HepG2 (cell line): ENCODE measurements around the gene ZBTB7A. TPM values are rescaled to one million over a fixed set of nuclear protein-coding genes. Genes with fewer than 3 reads are reported as not detected.

Experiments used
- ADNP ChIP-seq: sonication (generic); formaldehyde crosslinking; IDR thresholded peaks from 2 replicates; pipeline ENCODE4 v1.4.0; 2020; ENCODE audit warnings: missing genetic modification reagents
- AGO2 ChIP-seq: fragments of 200-400 bp; formaldehyde crosslinking; optimal IDR thresholded peaks from 2 replicates; pipeline ENCODE3; 2017; ENCODE audit warnings: mild to moderate bottlenecking, low read depth, low read length, moderate library complexity
- BCL6 ChIP-seq: IDR thresholded peaks from 2 replicates; pipeline ENCODE4 v1.6.1; 2016; ENCODE audit warnings: missing genetic modification reagents, missing compliant biosample characterization
- HNRNPLL ChIP-seq: fragments of 200-400 bp; formaldehyde crosslinking; IDR thresholded peaks from 2 replicates; pipeline ENCODE4 v1.6.1; 2017; ENCODE audit warnings: mild to moderate bottlenecking, low read depth, low read length; ENCODE audit not compliant: poor library complexity, severe bottlenecking
- KDM5B ChIP-seq: sonication (generic); formaldehyde crosslinking; IDR thresholded peaks from 2 replicates; pipeline ENCODE4 v1.4.0; 2020; ENCODE audit warnings: missing genetic modification reagents, mild to moderate bottlenecking, borderline replicate concordance
- KMT2A ChIP-seq: sonication (generic); formaldehyde crosslinking; IDR thresholded peaks from 2 replicates; pipeline ENCODE4 v1.4.0; 2020; ENCODE audit warnings: missing genetic modification reagents
- MTA3 ChIP-seq: sonication (generic); formaldehyde crosslinking; IDR thresholded peaks from 2 replicates; pipeline ENCODE4 v1.4.0; 2020; ENCODE audit warnings: missing genetic modification reagents
- PAWR ChIP-seq: sonication (generic); formaldehyde crosslinking; IDR thresholded peaks from 2 replicates; pipeline ENCODE4 v1.4.0; 2020; ENCODE audit warnings: missing genetic modification reagents, mild to moderate bottlenecking, borderline replicate concordance
- PHF20 ChIP-seq: sonication (generic); formaldehyde crosslinking; IDR thresholded peaks from 2 replicates; pipeline ENCODE4 v1.5.0; 2020; ENCODE audit warnings: mild to moderate bottlenecking, missing genetic modification reagents
- RFXAP ChIP-seq: sonication (generic); formaldehyde crosslinking; IDR thresholded peaks from 2 replicates; pipeline ENCODE4 v1.4.0; 2020; ENCODE audit warnings: missing genetic modification reagents, borderline replicate concordance
- SAP130 ChIP-seq: IDR thresholded peaks from 2 replicates; pipeline ENCODE4 v1.6.1; 2016; ENCODE audit warnings: low read depth
- SKI ChIP-seq: fragments of 450-650 bp; IDR thresholded peaks from one replicate; pipeline ENCODE4 v1.6.1; 2018; ENCODE audit warnings: mild to moderate bottlenecking; ENCODE audit not compliant: partially characterized antibody
- SRF ChIP-seq: IDR thresholded peaks from 2 replicates; pipeline ENCODE4 v1.6.1; 2011; ENCODE audit warnings: mild to moderate bottlenecking, low read depth, low read length, moderate library complexity
- ZBTB3 ChIP-seq: sonication (generic); formaldehyde crosslinking; IDR thresholded peaks from 2 replicates; pipeline ENCODE4 v1.4.0; 2020; ENCODE audit warnings: low read depth, mild to moderate bottlenecking, moderate library complexity, missing genetic modification reagents, borderline replicate concordance
- ZBTB7A ChIP-seq: sonication (generic); formaldehyde crosslinking; IDR thresholded peaks from 2 replicates; pipeline ENCODE4 v1.8.0; 2022; ENCODE audit warnings: mild to moderate bottlenecking, missing genetic modification reagents
- ZFY ChIP-seq: sonication (generic); formaldehyde crosslinking; IDR thresholded peaks from 2 replicates; pipeline ENCODE4 v1.4.0; 2020; ENCODE audit warnings: missing genetic modification reagents
- ZNF572 ChIP-seq: sonication (generic); formaldehyde crosslinking; IDR thresholded peaks from 2 replicates; pipeline ENCODE4 v1.5.1; 2020; ENCODE audit warnings: mild to moderate bottlenecking, missing genetic modification reagents
- ZNF724P ChIP-seq: sonication (generic); formaldehyde crosslinking; IDR thresholded peaks from 2 replicates; pipeline ENCODE4 v1.8.0; 2022; ENCODE audit warnings: missing genetic modification reagents, borderline replicate concordance
- ZNF768 ChIP-seq: sonication (generic); formaldehyde crosslinking; IDR thresholded peaks from 2 replicates; pipeline ENCODE4 v1.4.0; 2020; ENCODE audit warnings: missing genetic modification reagents
- ZNF781 ChIP-seq: sonication (generic); formaldehyde crosslinking; IDR thresholded peaks from 2 replicates; pipeline ENCODE4 v1.5.1; 2020; ENCODE audit warnings: borderline replicate concordance, mild to moderate bottlenecking, missing genetic modification reagents; ENCODE audit errors: not compliant biosample characterization
- polyA plus RNA-seq, 8 experiments: library from polyadenylated mRNA; depleted of rRNA in 3 of 8; stranded (reverse) in 7 of 8; unstranded in 1 of 8; fragments of >200 nt; fragmentation: Illumina TruSeq in 4 of 8; extraction: Trizol in 4 of 8; gene quantifications; 2 replicates each; pipeline versions ENCODE4 v1.2.1 to v1.2.3, GENCODE V29; 2011 to 2016; ENCODE audit warnings: low read depth in 4 of 8, missing spikeins in 1 of 8, mixed read lengths in 1 of 8; ENCODE audit not compliant: insufficient read depth in 1 of 8
- total RNA-seq, 5 experiments: library from RNA; depleted of rRNA; stranded (reverse); fragments of >200 nt; fragmentation: Illumina TruSeq; extraction: Trizol; gene quantifications; 2 replicates each; pipeline ENCODE4 v1.2.3, GENCODE V29; 2016; ENCODE audit warnings: low read depth in 1 of 5
- TF ChIP-seq, protein P1 (sequence below): sonication (generic); formaldehyde crosslinking; IDR thresholded peaks from 2 replicates; pipeline ENCODE4 v1.5.1; 2020; ENCODE audit warnings: mild to moderate bottlenecking, moderate library complexity, missing genetic modification reagents
- TF ChIP-seq, protein P2 (sequence below): sonication (generic); formaldehyde crosslinking; conservative IDR thresholded peaks from 2 replicates; pipeline ENCODE4 v1.8.0; 2022; ENCODE audit warnings: mild to moderate bottlenecking, moderate library complexity, missing genetic modification reagents
- TF ChIP-seq, protein P3 (sequence below): sonication (generic); formaldehyde crosslinking; IDR thresholded peaks from 2 replicates; pipeline ENCODE4 v1.5.0; 2020; ENCODE audit warnings: mild to moderate bottlenecking, missing genetic modification reagents
- TF ChIP-seq, protein P4 (sequence below): conservative IDR thresholded peaks from 2 replicates; pipeline ENCODE4 v1.6.1; 2018; ENCODE audit warnings: missing genetic modification reagents

Gene ZBTB7A
- total and polyA plus RNA-seq, 2 of the 13 experiments (the other 11 are each of a cell fraction or from before 2014, with no cell fraction given) = 3.6 to 4.0 TPM

DNA sequence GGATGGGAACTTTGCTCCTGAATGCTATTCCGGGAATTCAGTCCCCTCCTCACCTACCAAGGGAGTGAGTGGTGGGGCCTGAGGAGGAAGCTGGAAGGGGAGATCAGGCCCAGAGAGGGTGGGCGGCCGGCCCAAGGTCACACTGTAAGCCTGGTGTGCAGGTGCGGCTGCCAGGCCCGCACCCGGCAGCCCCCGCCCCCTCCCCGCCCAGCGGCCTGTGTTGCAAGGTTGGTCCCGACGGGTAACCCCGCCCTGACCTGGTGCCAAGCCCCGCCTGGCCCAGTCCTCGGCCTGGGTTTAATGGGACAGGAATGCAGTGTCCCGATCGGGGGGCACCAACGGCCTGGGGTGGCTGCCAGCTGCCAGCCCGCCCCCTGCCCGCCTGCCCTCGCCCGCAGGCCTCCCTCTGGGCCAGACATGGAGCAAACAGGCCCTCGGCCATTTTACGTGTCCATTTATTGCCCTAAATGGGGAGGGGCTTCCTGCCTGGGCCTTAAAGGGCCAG lies 5.5 kb downstream of the ZBTB7A start (continued):
- TF ChIP-seq KDM5B (CRISPR knock-in tag) (0 out of 2 replicates have a peak, but pooled peaks have one; percentile 14), HNRNPLL (peak; percentile 7), SRF (0 out of 2 replicates have a peak, but pooled peaks have one; percentile 50), ZFY (CRISPR knock-in tag) (peak; percentile 37), SKI (peak; percentile 10), SAP130 (CRISPR knock-in tag) (0 out of 2 replicates have a peak, but pooled peaks have one; percentile 57), PHF20 (CRISPR knock-in tag) (no peak), ZNF781 (CRISPR knock-in tag) (no peak), KMT2A (CRISPR knock-in tag) (peak; percentile 38; the same call in 1 of the 2 replicates), ADNP (0 out of 2 replicates have a peak, but pooled peaks have one; percentile 4), PAWR (CRISPR knock-in tag) (no peak), ZBTB7A (CRISPR knock-in tag) (peak; percentile 20; the same call in 1 of the 2 replicates), MTA3 (CRISPR knock-in tag) (no peak), ZNF724P (no peak), BCL6 (CRISPR knock-in tag) (peak; percentile 46; the same call in 1 of the 2 replicates), ZBTB3 (CRISPR knock-in tag) (no peak), ZNF572 (CRISPR knock-in tag) (no peak), AGO2 (peak; percentile 89), ZNF768 (CRISPR knock-in tag) (peak; percentile 98), RFXAP (no peak)
- TF ChIP-seq, protein P1, sequence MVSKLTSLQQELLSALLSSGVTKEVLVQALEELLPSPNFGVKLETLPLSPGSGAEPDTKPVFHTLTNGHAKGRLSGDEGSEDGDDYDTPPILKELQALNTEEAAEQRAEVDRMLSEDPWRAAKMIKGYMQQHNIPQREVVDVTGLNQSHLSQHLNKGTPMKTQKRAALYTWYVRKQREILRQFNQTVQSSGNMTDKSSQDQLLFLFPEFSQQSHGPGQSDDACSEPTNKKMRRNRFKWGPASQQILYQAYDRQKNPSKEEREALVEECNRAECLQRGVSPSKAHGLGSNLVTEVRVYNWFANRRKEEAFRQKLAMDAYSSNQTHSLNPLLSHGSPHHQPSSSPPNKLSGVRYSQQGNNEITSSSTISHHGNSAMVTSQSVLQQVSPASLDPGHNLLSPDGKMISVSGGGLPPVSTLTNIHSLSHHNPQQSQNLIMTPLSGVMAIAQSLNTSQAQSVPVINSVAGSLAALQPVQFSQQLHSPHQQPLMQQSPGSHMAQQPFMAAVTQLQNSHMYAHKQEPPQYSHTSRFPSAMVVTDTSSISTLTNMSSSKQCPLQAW (CRISPR knock-in tag) = no peak
- TF ChIP-seq, protein P2, sequence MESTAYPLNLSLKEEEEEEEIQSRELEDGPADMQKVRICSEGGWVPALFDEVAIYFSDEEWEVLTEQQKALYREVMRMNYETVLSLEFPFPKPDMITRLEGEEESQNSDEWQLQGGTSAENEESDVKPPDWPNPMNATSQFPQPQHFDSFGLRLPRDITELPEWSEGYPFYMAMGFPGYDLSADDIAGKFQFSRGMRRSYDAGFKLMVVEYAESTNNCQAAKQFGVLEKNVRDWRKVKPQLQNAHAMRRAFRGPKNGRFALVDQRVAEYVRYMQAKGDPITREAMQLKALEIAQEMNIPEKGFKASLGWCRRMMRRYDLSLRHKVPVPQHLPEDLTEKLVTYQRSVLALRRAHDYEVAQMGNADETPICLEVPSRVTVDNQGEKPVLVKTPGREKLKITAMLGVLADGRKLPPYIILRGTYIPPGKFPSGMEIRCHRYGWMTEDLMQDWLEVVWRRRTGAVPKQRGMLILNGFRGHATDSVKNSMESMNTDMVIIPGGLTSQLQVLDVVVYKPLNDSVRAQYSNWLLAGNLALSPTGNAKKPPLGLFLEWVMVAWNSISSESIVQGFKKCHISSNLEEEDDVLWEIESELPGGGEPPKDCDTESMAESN (CRISPR knock-in tag) = peak; percentile 47
- TF ChIP-seq, protein P3, sequence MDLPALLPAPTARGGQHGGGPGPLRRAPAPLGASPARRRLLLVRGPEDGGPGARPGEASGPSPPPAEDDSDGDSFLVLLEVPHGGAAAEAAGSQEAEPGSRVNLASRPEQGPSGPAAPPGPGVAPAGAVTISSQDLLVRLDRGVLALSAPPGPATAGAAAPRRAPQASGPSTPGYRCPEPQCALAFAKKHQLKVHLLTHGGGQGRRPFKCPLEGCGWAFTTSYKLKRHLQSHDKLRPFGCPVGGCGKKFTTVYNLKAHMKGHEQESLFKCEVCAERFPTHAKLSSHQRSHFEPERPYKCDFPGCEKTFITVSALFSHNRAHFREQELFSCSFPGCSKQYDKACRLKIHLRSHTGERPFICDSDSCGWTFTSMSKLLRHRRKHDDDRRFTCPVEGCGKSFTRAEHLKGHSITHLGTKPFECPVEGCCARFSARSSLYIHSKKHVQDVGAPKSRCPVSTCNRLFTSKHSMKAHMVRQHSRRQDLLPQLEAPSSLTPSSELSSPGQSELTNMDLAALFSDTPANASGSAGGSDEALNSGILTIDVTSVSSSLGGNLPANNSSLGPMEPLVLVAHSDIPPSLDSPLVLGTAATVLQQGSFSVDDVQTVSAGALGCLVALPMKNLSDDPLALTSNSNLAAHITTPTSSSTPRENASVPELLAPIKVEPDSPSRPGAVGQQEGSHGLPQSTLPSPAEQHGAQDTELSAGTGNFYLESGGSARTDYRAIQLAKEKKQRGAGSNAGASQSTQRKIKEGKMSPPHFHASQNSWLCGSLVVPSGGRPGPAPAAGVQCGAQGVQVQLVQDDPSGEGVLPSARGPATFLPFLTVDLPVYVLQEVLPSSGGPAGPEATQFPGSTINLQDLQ (CRISPR knock-in tag) = no peak
- TF ChIP-seq, protein P4, sequence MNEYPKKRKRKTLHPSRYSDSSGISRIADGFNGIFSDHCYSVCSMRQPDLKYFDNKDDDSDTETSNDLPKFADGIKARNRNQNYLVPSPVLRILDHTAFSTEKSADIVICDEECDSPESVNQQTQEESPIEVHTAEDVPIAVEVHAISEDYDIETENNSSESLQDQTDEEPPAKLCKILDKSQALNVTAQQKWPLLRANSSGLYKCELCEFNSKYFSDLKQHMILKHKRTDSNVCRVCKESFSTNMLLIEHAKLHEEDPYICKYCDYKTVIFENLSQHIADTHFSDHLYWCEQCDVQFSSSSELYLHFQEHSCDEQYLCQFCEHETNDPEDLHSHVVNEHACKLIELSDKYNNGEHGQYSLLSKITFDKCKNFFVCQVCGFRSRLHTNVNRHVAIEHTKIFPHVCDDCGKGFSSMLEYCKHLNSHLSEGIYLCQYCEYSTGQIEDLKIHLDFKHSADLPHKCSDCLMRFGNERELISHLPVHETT (CRISPR knock-in tag) = 0 out of 2 replicates have a peak, but pooled peaks have one; percentile 38
